Activated CD4-positive, alpha-beta T cell treated with anti-CD3 and anti-CD28 coated beads for 36 hours (primary cell): Measurements from ENCODE around the gene SCN1A. TPM values are rescaled to one million over a fixed set of nuclear protein-coding genes. Genes with fewer than 3 reads are reported as not detected.

Source experiments
- ATAC-seq: fragments of 200-7000 bp; cut with Tn5 transposase; one replicate; pipeline ENCODE4 v1.10.0; 2021; ENCODE audit warnings: mild to moderate bottlenecking, moderate library complexity
- CTCF ChIA-PET: fragments of 350-600 bp; sonication (Branson Sonifier 250); formaldehyde crosslinking; loops from one replicate; lab custom pipeline; 2021; ENCODE audit warnings: antibody characterized with exemption; lab: Charles Lee
- POLR2A ChIA-PET: fragments of 350-600 bp; sonication (Branson Sonifier 250); formaldehyde crosslinking; loops from one replicate; lab custom pipeline; 2021; ENCODE audit warnings: antibody characterized with exemption, inconsistent platforms; lab: Charles Lee
- DNase-seq: peaks from one replicate; pipeline ENCODE4 v3.0.0-alpha.2; 2020
- H3K27ac Mint-ChIP-seq: one replicate; pipeline ENCODE4 v1.8.0; 2021; ENCODE audit warnings: mixed read lengths
- H3K27me3 Mint-ChIP-seq: one replicate; pipeline ENCODE4 v1.8.0; 2021; ENCODE audit warnings: mixed read lengths
- H3K36me3 Mint-ChIP-seq: one replicate; pipeline ENCODE4 v1.8.0; 2021; ENCODE audit warnings: low read depth, mixed read lengths
- H3K4me1 Mint-ChIP-seq: one replicate; pipeline ENCODE4 v1.8.0; 2021; ENCODE audit warnings: mixed read lengths
- H3K4me3 Mint-ChIP-seq: one replicate; pipeline ENCODE4 v1.8.0; 2021; ENCODE audit warnings: mild to moderate bottlenecking, moderate library complexity, mixed read lengths
- H3K9me3 Mint-ChIP-seq: one replicate; pipeline ENCODE4 v1.8.0; 2021; ENCODE audit warnings: low read depth, mixed read lengths
- intact Hi-C, 2 experiments: fragments of 100-400 bp; cut with DNase I in 1 of 2; cut with micrococcal nuclease in 1 of 2; formaldehyde crosslinking; loops; one replicate each; pipeline versions ENCODE4 v1.14.2 to v1.15.1; 2022 to 2024; cut with DNase I, micrococcal nuclease
- total RNA-seq, 2 experiments: library from RNA; stranded (reverse); gene quantifications; one replicate each; pipeline ENCODE4 v1.2.3, GENCODE V29; 2021

The SCN1A gene
- total RNA-seq, 2 experiments from 2014 or later, result not detected

GRCh38 chr2:165950438-165950837 is 177.4 kb downstream of the SCN1A start:
- Mint-ChIP-seq H3K4me1 (peaks cover 10% of the 10 kb centered on the region), H3K27ac (no peak overlapping the region), H3K9me3 (no peaks in the 10 kb centered on the region), H3K36me3 (peaks cover 17% of the 10 kb centered on the region), H3K27me3 (no peaks in the 10 kb centered on the region), H3K4me3 (no peak overlapping the region)
- CTCF ChIA-PET, result no interaction called here
- intact Hi-C loops, result loop anchor here (5.0 kb wide), 3 partner anchors 157 to 1342 kb away; partner anchors contain the start of gene B3GALT1 (in 1 of the 2)
- DNase-seq (no peak), ATAC-seq (no peak)
- POLR2A ChIA-PET, result no interaction called here

- Mint-ChIP-seq H3K36me3 (peaks cover 46% of the 10 kb centered on the region), H3K27ac (no peak overlapping the region), H3K27me3 (no peaks in the 10 kb centered on the region), H3K4me1 (peaks cover 2% of the 10 kb centered on the region), H3K4me3 (no peak overlapping the region), H3K9me3 (no peaks in the 10 kb centered on the region)
- POLR2A ChIA-PET, result no interaction called here
- intact Hi-C loops, result no loop called here
- DNase-seq, result no peak
- no peak for ATAC-seq
- CTCF ChIA-PET, result no interaction called here
These were observed 186.0 kb downstream of the SCN1A start for GRCh38 chr2:165941827-165942226.

GRCh38 chr2:165938237-165938636 is 189.6 kb downstream of the SCN1A start:
- no peak overlapping the region for H3K4me3 Mint-ChIP-seq
- no peak overlapping the region for H3K27ac Mint-ChIP-seq
- peaks cover 2% of the 10 kb centered on the region for H3K4me1 Mint-ChIP-seq
- intact Hi-C loops, result no loop called here
- no peak for DNase-seq
- no peak for ATAC-seq
- CTCF ChIA-PET, result no interaction called here
- H3K27me3 Mint-ChIP-seq, result no peaks in the 10 kb centered on the region
- peaks cover 51% of the 10 kb centered on the region for H3K36me3 Mint-ChIP-seq
- POLR2A ChIA-PET, result no interaction called here
- H3K9me3 Mint-ChIP-seq, result no peaks in the 10 kb centered on the region

Other genes starting within 250 kb of the SCN1A start
- 10 to 100 TPM; 24.5 to 28.5 TPM for gene TTC21B, start 174.2 kb downstream of the SCN1A start, total RNA-seq
- under 1 TPM in 1 of 2 experiments, not detected in 1; 0.07 TPM for gene SCN9A, start 247.9 kb upstream of the SCN1A start, total RNA-seq